ENCODE data around the gene TTC34. TPM values are rescaled to one million over a fixed set of nuclear protein-coding genes. Genes with fewer than 3 reads are reported as not detected.

The TTC34 gene
- total and polyA plus RNA-seq, 2 of the 13 experiments (the other 11 are each of a cell fraction or from before 2014, with no cell fraction given): 0.07 to 0.11 TPM

GRCh38 chr1:2587860-2588571, 213.5 kb downstream of the TTC34 start:
- Histone ChIP-seq H2AFZ (ENCODE audit: low read length) (no peak overlapping the region), H3K27ac (ENCODE audit: extremely low read length, insufficient read depth, low read length) (no peak overlapping the region), H3K27me3 (ENCODE audit: control insufficient read depth in 1 of 2, insufficient read depth in 2 of 2, low read length in 2 of 2) (peaks cover 0 to 4% of the 10 kb centered on the region in 2 experiments; a peak in 4 of 5 replicates), H3K79me2 (ENCODE audit: insufficient read depth, low read length) (no peaks in the 10 kb centered on the region), H3K4me1 (ENCODE audit: insufficient read depth, low read length) (peaks cover 33% of the 10 kb centered on the region), H3K36me3 (replicated peaks in 1 of 2; ENCODE audit: control insufficient read depth in 1 of 2, insufficient read depth in 2 of 2, low read length in 2 of 2) (no peaks in the 10 kb centered on the region), H3K9me3 (ENCODE audit: low read length) (no peaks in the 10 kb centered on the region), H3K4me2 (ENCODE audit: low read depth, low read length) (peak overlapping the region; percentile 88), H4K20me1 (ENCODE audit: insufficient read depth, low read length) (no peaks in the 10 kb centered on the region), H3K4me3 (replicated peaks in 1 of 3; ENCODE audit: insufficient read depth in 1 of 3, low read depth in 2 of 3, low read length in 3 of 3) (peak overlapping the region; percentile 79 to 95 (median 90); a peak in 2 of 6 replicates), H3K9ac (ENCODE audit: insufficient read depth, low read depth, low read length) (peak overlapping the region; percentile 76; the same call in 1 of the 2 replicates)
- DNase-seq (ENCODE audit: low spot score) (no peak), FAIRE-seq (no peak), ATAC-seq (no peak)
- CTCF ChIA-PET (ENCODE audit: low intra/inter-chr PET ratio, low total read pairs): no interaction called here
- TF ChIP-seq HOMEZ (CRISPR knock-in tag; IDR thresholded peaks at IDR 0.05; ENCODE audit: low read depth) (no peak), ZNF674 (CRISPR knock-in tag; IDR thresholded peaks at IDR 0.05; ENCODE audit: low read depth) (no peak), IKZF5 (CRISPR knock-in tag; IDR thresholded peaks at IDR 0.05) (no peak), ZFP62 (CRISPR knock-in tag; IDR thresholded peaks at IDR 0.05) (no peak), ZNF609 (CRISPR knock-in tag; IDR thresholded peaks at IDR 0.05; ENCODE audit: borderline replicate concordance) (no peak), EP300 (IDR thresholded peaks at IDR 0.05; ENCODE audit: low read depth in 2 of 2, low read length in 2 of 2) (no peak), EP300 (CRISPR knock-in tag; IDR thresholded peaks at IDR 0.05; ENCODE audit: borderline replicate concordance) (no peak), KAT8 (CRISPR knock-in tag; IDR thresholded peaks at IDR 0.05) (no peak), TBX2 (CRISPR knock-in tag; IDR thresholded peaks at IDR 0.05; ENCODE audit: borderline replicate concordance) (no peak), NR2F2 (IDR thresholded peaks at IDR 0.05; ENCODE audit: borderline replicate concordance, low read depth) (no peak), ZKSCAN5 (CRISPR knock-in tag; IDR thresholded peaks at IDR 0.05) (no peak), ZNF432 (CRISPR knock-in tag; IDR thresholded peaks at IDR 0.05; ENCODE audit: borderline replicate concordance) (no peak), ZNF552 (CRISPR knock-in tag; IDR thresholded peaks at IDR 0.05; ENCODE audit: borderline replicate concordance) (no peak), ZBTB14 (CRISPR knock-in tag; IDR thresholded peaks at IDR 0.05) (no peak)
- in situ Hi-C loops (cut with HindIII; ENCODE audit: extremely low pct_ligation_motif_present, low pct_unique_long_range_greater_than_20kb) (no loop called here), intact Hi-C loops (cut with micrococcal nuclease; ENCODE audit: unreplicated experiment) (loop anchor here (10.0 kb wide), 1 partner anchor 47 kb away; the partner anchor contains the start of gene MMEL1)
- BruUV-seq (replicated peaks): no TSS peak
- POLR2A ChIA-PET: interaction anchor here (0.9 kb wide), 1 partner anchor 10 kb away, joined by 3 read pairs; no protein-coding TSS in a partner anchor
- 96% methylated on average over 5 of the region's 19 CpGs for WGBS (ENCODE audit: low lambda C conversion rate)

All from HepG2 (cell line).